ENCODE data around the gene C19orf85. TPM values are rescaled to one million over a fixed set of nuclear protein-coding genes. Genes with fewer than 3 reads are reported as not detected.

The C19orf85 gene
- total RNA-seq, 2 experiments from 2014 or later: not detected

GRCh38 chr19:55481794-55482155 is 17.2 kb upstream of the C19orf85 start:
- Histone ChIP-seq H3K27ac (ENCODE audit: low read depth in 1 of 2, low read length in 2 of 2) (no peak overlapping the region), H3K36me3 (ENCODE audit: insufficient read depth, low read length) (peaks cover 8% of the 10 kb centered on the region), H3K9me3 (ENCODE audit: control insufficient read depth in 1 of 2, insufficient read depth in 1 of 2, low read length in 2 of 2) (no peaks in the 10 kb centered on the region), H3K27me3 (ENCODE audit: control insufficient read depth in 1 of 2, insufficient read depth in 2 of 2, low read length in 2 of 2) (no peaks in the 10 kb centered on the region), H3K4me1 (ENCODE audit: insufficient read depth, low read length) (peaks cover 45% of the 10 kb centered on the region), H3K4me3 (ENCODE audit: low read length) (no peak overlapping the region)
- POLR2A ChIA-PET: no interaction called here
- TF ChIP-seq CTCF (IDR thresholded peaks at IDR 0.05): no peak
- H3K27ac Mint-ChIP-seq: no peak overlapping the region
- H3K9me3 Mint-ChIP-seq: no peaks in the 10 kb centered on the region
- H3K4me3 Mint-ChIP-seq: no peak overlapping the region
- H3K36me3 Mint-ChIP-seq (ENCODE audit: low read depth): peaks cover 6% of the 10 kb centered on the region
- peaks cover 40% of the 10 kb centered on the region for H3K4me1 Mint-ChIP-seq (ENCODE audit: low read depth)
- CTCF ChIA-PET: no interaction called here
- no peaks in the 10 kb centered on the region for H3K27me3 Mint-ChIP-seq
- ATAC-seq (ENCODE audit: poor library complexity) (no peak), DNase-seq (no peak)
- intact Hi-C loops (cut with DNase I, micrococcal nuclease): no loop called here

GRCh38 chr19:55481148-55481793 is 16.7 kb upstream of the C19orf85 start:
- no peak for ATAC-seq (ENCODE audit: poor library complexity)
- Histone ChIP-seq H3K4me1 (ENCODE audit: insufficient read depth, low read length) (peaks cover 45% of the 10 kb centered on the region), H3K27me3 (ENCODE audit: control insufficient read depth in 1 of 2, insufficient read depth in 2 of 2, low read length in 2 of 2) (no peaks in the 10 kb centered on the region), H3K4me3 (ENCODE audit: low read length) (no peak overlapping the region), H3K9me3 (ENCODE audit: control insufficient read depth in 1 of 2, insufficient read depth in 1 of 2, low read length in 2 of 2) (no peaks in the 10 kb centered on the region), H3K36me3 (ENCODE audit: insufficient read depth, low read length) (peaks cover 8% of the 10 kb centered on the region), H3K27ac (ENCODE audit: low read depth in 1 of 2, low read length in 2 of 2) (no peak overlapping the region)
- DNase-seq: no peak
- POLR2A ChIA-PET: no interaction called here
- peaks cover 42% of the 10 kb centered on the region for H3K4me1 Mint-ChIP-seq (ENCODE audit: low read depth)
- peaks cover 8% of the 10 kb centered on the region for H3K36me3 Mint-ChIP-seq (ENCODE audit: low read depth)
- no peak overlapping the region for H3K4me3 Mint-ChIP-seq
- intact Hi-C loops (cut with DNase I, micrococcal nuclease): no loop called here
- CTCF ChIA-PET: no interaction called here
- no peaks in the 10 kb centered on the region for H3K27me3 Mint-ChIP-seq
- no peaks in the 10 kb centered on the region for H3K9me3 Mint-ChIP-seq
- no peak for TF ChIP-seq CTCF (IDR thresholded peaks at IDR 0.05)
- H3K27ac Mint-ChIP-seq: no peak overlapping the region

- Histone ChIP-seq H3K27ac (ENCODE audit: low read depth in 1 of 2, low read length in 2 of 2) (no peak overlapping the region), H3K9me3 (ENCODE audit: control insufficient read depth in 1 of 2, insufficient read depth in 1 of 2, low read length in 2 of 2) (no peaks in the 10 kb centered on the region), H3K4me3 (ENCODE audit: low read length) (no peak overlapping the region), H3K36me3 (ENCODE audit: insufficient read depth, low read length) (peaks cover 8% of the 10 kb centered on the region), H3K4me1 (ENCODE audit: insufficient read depth, low read length) (peaks cover 42% of the 10 kb centered on the region), H3K27me3 (ENCODE audit: control insufficient read depth in 1 of 2, insufficient read depth in 2 of 2, low read length in 2 of 2) (no peaks in the 10 kb centered on the region)
- H3K9me3 Mint-ChIP-seq: no peaks in the 10 kb centered on the region
- ATAC-seq (ENCODE audit: poor library complexity) (no peak), DNase-seq (no peak)
- peak overlapping the region; percentile 7 for H3K4me3 Mint-ChIP-seq
- ChIA-PET POLR2A (no interaction called here), CTCF (interaction anchor here (1.5 kb wide), 1 partner anchor 24 kb away, joined by 6 read pairs; no protein-coding TSS in a partner anchor)
- no peak for TF ChIP-seq CTCF (IDR thresholded peaks at IDR 0.05)
- intact Hi-C loops (cut with DNase I, micrococcal nuclease): loop anchor here in 1 of 2 experiments (5.0 to 10.0 kb wide), 2 partner anchors 835 to 1017 kb away; partner anchors contain the start of genes LENG9 and ZSCAN5A
- no peak overlapping the region for H3K27ac Mint-ChIP-seq
- H3K4me1 Mint-ChIP-seq (ENCODE audit: low read depth): peaks cover 38% of the 10 kb centered on the region
- peaks cover 12% of the 10 kb centered on the region for H3K36me3 Mint-ChIP-seq (ENCODE audit: low read depth)
- no peaks in the 10 kb centered on the region for H3K27me3 Mint-ChIP-seq
These were observed 15.1 kb upstream of the C19orf85 start for GRCh38 chr19:55479451-55480230.
